HCT116 (cell line): ENCODE data around the gene SLC6A19. TPM values are rescaled to one million over a fixed set of nuclear protein-coding genes. Genes with fewer than 3 reads are reported as not detected.

ENCODE experiments used
- ATAC-seq: fragments of 200-7000 bp; cut with Tn5 transposase; 2 replicates; pipeline ENCODE4 v1.9.1; 2020; ENCODE audit warnings: mild to moderate bottlenecking, moderate library complexity
- BruUV-seq: library from RNA; stranded (reverse); fragments of 400-500 nt; replicated peaks from 2 replicates; lab custom pipeline; 2021; lab: Mats Ljungman, UMichigan
- CTCF ChIA-PET: fragments of 300-600 bp; sonication (Branson Sonifier 250); formaldehyde crosslinking; loops from one replicate; lab custom pipeline; 2021; ENCODE audit warnings: antibody characterized with exemption; lab: Charles Lee
- POLR2A ChIA-PET: fragments of 300-600, 350-600 bp; sonication (Branson Sonifier 250); formaldehyde crosslinking; loops from one replicate; lab custom pipeline; 2021; ENCODE audit warnings: antibody characterized with exemption; lab: Charles Lee
- RAD21 ChIA-PET, 2 experiments: fragments of 300-600 bp; sonication (Branson Sonifier 250); formaldehyde crosslinking; loops; one replicate each; lab custom pipeline; 2023; ENCODE audit warnings: low total read pairs in 2 of 2; ENCODE audit not compliant: uncharacterized antibody in 2 of 2, unreplicated experiment in 2 of 2, low non-redundant PET in 1 of 2; lab: Charles Lee
- DNase-seq: peaks from one replicate; pipeline ENCODE4 v3.0.0-alpha.2; 2010; ENCODE audit warnings: low read depth, low spot score
- H2AFZ ChIP-seq: fragments of 200-600 bp; shearing (Covaris generic), sonication (generic); 2 replicates; pipeline ENCODE4 v1.6.1; 2017; ENCODE audit warnings: low read depth, mixed run types, mixed read lengths, antibody characterized with exemption, low read length; ENCODE audit not compliant: poor library complexity, severe bottlenecking
- H3K27ac ChIP-seq: 2 replicates; pipeline ENCODE4 v1.5.1; 2012; ENCODE audit warnings: low read depth, low read length
- H3K27me3 ChIP-seq: fragments of 200-600 bp; sonication (generic); 2 replicates; pipeline ENCODE4 v1.6.1; 2016; ENCODE audit warnings: mixed run types, low read length, mixed read lengths; ENCODE audit not compliant: insufficient read depth
- H3K36me3 ChIP-seq, 2 experiments: fragments of 200-500 bp in 1 of 2; fragments of 200-600 bp in 1 of 2; sonication (Bioruptor generic) in 1 of 2; sonication (generic) in 1 of 2; 2 replicates each; pipeline versions ENCODE4 v1.5.1 to v1.6.1; 2014 to 2016; ENCODE audit warnings: low read length in 2 of 2, inconsistent platforms in 1 of 2, mixed read lengths in 1 of 2, mixed run types in 1 of 2; ENCODE audit not compliant: insufficient read depth in 2 of 2, control insufficient read depth in 1 of 2
- H3K4me1 ChIP-seq, 2 experiments: fragments of 200-600 bp in 1 of 2; sonication (generic) in 1 of 2; 2 replicates each; pipeline versions ENCODE4 v1.5.1 to v1.6.1; 2012 to 2017; ENCODE audit warnings: low read length in 2 of 2, inconsistent platforms in 1 of 2, mild to moderate bottlenecking in 1 of 2, mixed read lengths in 1 of 2, mixed run types in 1 of 2, moderate library complexity in 1 of 2; ENCODE audit not compliant: insufficient read depth in 2 of 2, control insufficient read depth in 1 of 2
- H3K4me2 ChIP-seq: fragments of 200-600 bp; sonication (generic); 2 replicates; pipeline ENCODE4 v1.6.1; 2017; ENCODE audit warnings: mixed run types, low read length, mixed read lengths
- H3K4me3 ChIP-seq, 2 experiments: fragments of 200-600 bp in 1 of 2; sonication (generic) in 1 of 2; replicated peaks in 1 of 2; 2 replicates each; pipeline ENCODE4 v1.5.1; 2011 to 2016; ENCODE audit warnings: low read length in 2 of 2, control low read depth in 1 of 2, low read depth in 1 of 2, mild to moderate bottlenecking in 1 of 2, mixed read lengths in 1 of 2, mixed run types in 1 of 2
- H3K79me2 ChIP-seq: fragments of 200-600 bp; sonication (generic); 2 replicates; pipeline ENCODE4 v1.6.1; 2017; ENCODE audit warnings: mild to moderate bottlenecking, mixed run types, low read length, moderate library complexity, mixed read lengths; ENCODE audit not compliant: insufficient read depth
- H3K9ac ChIP-seq: fragments of 200-600 bp; sonication (generic); 2 replicates; pipeline ENCODE4 v1.6.1; 2016; ENCODE audit warnings: low read length, mixed read lengths
- H3K9me2 ChIP-seq: fragments of 200-600 bp; sonication (generic), shearing (Covaris generic); 2 replicates; pipeline ENCODE4 v1.6.1; 2017; ENCODE audit warnings: mixed run types, mild to moderate bottlenecking, moderate library complexity; ENCODE audit not compliant: insufficient read depth
- H3K9me3 ChIP-seq, 2 experiments: fragments of 200-500 bp in 1 of 2; fragments of 200-600 bp in 1 of 2; sonication (Bioruptor generic) in 1 of 2; sonication (generic) in 1 of 2; 2 replicates each; pipeline ENCODE4 v1.6.1; 2014 to 2017; ENCODE audit warnings: low read length in 2 of 2, mixed read lengths in 2 of 2, inconsistent platforms in 1 of 2, low read depth in 1 of 2, mild to moderate bottlenecking in 1 of 2, mixed run types in 1 of 2, moderate library complexity in 1 of 2; ENCODE audit not compliant: control insufficient read depth in 1 of 2, insufficient read depth in 1 of 2
- H4K20me1 ChIP-seq: fragments of 200-600 bp; sonication (generic), shearing (Covaris generic); 2 replicates; pipeline ENCODE4 v1.6.1; 2017; ENCODE audit warnings: mixed run types, mild to moderate bottlenecking, moderate library complexity; ENCODE audit not compliant: insufficient read depth
- ATF3 ChIP-seq: IDR thresholded peaks from 2 replicates; pipeline ENCODE4 v1.6.1; 2012
- CTCF ChIP-seq, 3 experiments: fragments of 200-600 bp in 1 of 3; sonication (generic) in 1 of 3; IDR thresholded peaks in 2 of 3; conservative IDR thresholded peaks in 1 of 3; 2 replicates each; pipeline ENCODE4 v1.5.1; 2012 to 2017; ENCODE audit warnings: low read depth in 2 of 3, low read length in 2 of 3, antibody characterized with exemption in 1 of 3, borderline replicate concordance in 1 of 3, control low read depth in 1 of 3, mild to moderate bottlenecking in 1 of 3, mixed read lengths in 1 of 3, mixed run types in 1 of 3, moderate library complexity in 1 of 3; ENCODE audit not compliant: insufficient read depth in 1 of 3
- EZH2 ChIP-seq: fragments of 200-600 bp; sonication (generic); IDR thresholded peaks from 2 replicates; pipeline ENCODE4 v1.6.1; 2017; ENCODE audit warnings: antibody characterized with exemption, mixed run types
- JUND ChIP-seq: IDR thresholded peaks from 2 replicates; pipeline ENCODE4 v1.6.1; 2012
- RAD21 ChIP-seq: IDR thresholded peaks from 2 replicates; pipeline ENCODE4 v1.6.1; 2012; ENCODE audit warnings: low read depth, mild to moderate bottlenecking
- REST ChIP-seq: IDR thresholded peaks from 2 replicates; pipeline ENCODE4 v1.6.1; 2012; ENCODE audit warnings: low read depth
- SIN3A ChIP-seq: IDR thresholded peaks from 2 replicates; pipeline ENCODE4 v1.6.1; 2012; ENCODE audit warnings: low read depth
- SRF ChIP-seq: IDR thresholded peaks from 2 replicates; pipeline ENCODE4 v1.6.1; 2012; ENCODE audit warnings: low read depth
- TCF7L2 ChIP-seq: IDR thresholded peaks from 2 replicates; pipeline ENCODE4 v1.7.0; 2011; ENCODE audit warnings: borderline replicate concordance, inconsistent platforms; ENCODE audit not compliant: insufficient read depth, insufficient read length; ENCODE audit errors: extremely low read depth
- ZFX ChIP-seq: fragments of 450-650 bp; IDR thresholded peaks from 2 replicates; pipeline ENCODE4 v1.6.1; 2017
- intact Hi-C: fragments of 100-400 bp; cut with micrococcal nuclease; formaldehyde crosslinking; loops from 2 replicates; pipeline ENCODE4 v1.10.0; 2022
- total RNA-seq: library from RNA; stranded (reverse); gene quantifications from one replicate; pipeline ENCODE4 v1.2.1, GENCODE V29; 2021; ENCODE audit not compliant: unreplicated experiment

The SLC6A19 gene
- total RNA-seq, 1 experiment from 2014 or later: not detected

- no TSS peak for BruUV-seq
- DNase-seq (no peak), ATAC-seq (no peak)
- intact Hi-C loops: loop anchor here (1.0 to 10.0 kb wide), 6 partner anchors 77 to 724 kb away; partner anchors contain the start of genes EXOC3 and NKD2
- H3K27ac ChIP-seq: no peak overlapping the region
- no peaks in the 10 kb centered on the region for H3K27me3 ChIP-seq
- no peaks in the 10 kb centered on the region for H3K36me3 ChIP-seq
- H2AFZ ChIP-seq: no peak overlapping the region
- peaks cover under 1 to 14% of the 10 kb centered on the region in 2 experiments for H3K4me1 ChIP-seq
- no peak overlapping the region for H3K4me3 ChIP-seq
- no peaks in the 10 kb centered on the region for H3K9me2 ChIP-seq
- ChIA-PET RAD21 (no interaction called here), CTCF (interaction anchor here (0.9 to 2.0 kb wide), 2 partner anchors 234 to 475 kb away, joined by 3 to 26 read pairs; no protein-coding TSS in a partner anchor), POLR2A (no interaction called here)
- no peak overlapping the region for H3K9ac ChIP-seq
- no peaks in the 10 kb centered on the region for H3K79me2 ChIP-seq
- H3K4me2 ChIP-seq: no peak overlapping the region
- H3K9me3 ChIP-seq: no peaks in the 10 kb centered on the region
- TF ChIP-seq ZFX: no peak
- TF ChIP-seq CTCF (IDR thresholded peaks at IDR 0.05 in 2 of 3, conservative IDR thresholded peaks at IDR 0.05 in 1 of 3; ENCODE audit: borderline replicate concordance in 1 of 3, insufficient read depth in 1 of 3, low read depth in 2 of 3, low read length in 2 of 3): no peak
- TF ChIP-seq SRF: no peak
- no peak for TF ChIP-seq RAD21
- no peak for TF ChIP-seq REST
- no peak for TF ChIP-seq SIN3A
- TF ChIP-seq ATF3: no peak
- TF ChIP-seq TCF7L2: no peak
- no peak for TF ChIP-seq EZH2
- no peak for TF ChIP-seq JUND
- no peaks in the 10 kb centered on the region for H4K20me1 ChIP-seq
Measured at GRCh38 chr5:1168796-1169195, 32.6 kb upstream of the SLC6A19 start.
